Measurements from ENCODE around the gene TMIE.

The TMIE gene

DNA sequence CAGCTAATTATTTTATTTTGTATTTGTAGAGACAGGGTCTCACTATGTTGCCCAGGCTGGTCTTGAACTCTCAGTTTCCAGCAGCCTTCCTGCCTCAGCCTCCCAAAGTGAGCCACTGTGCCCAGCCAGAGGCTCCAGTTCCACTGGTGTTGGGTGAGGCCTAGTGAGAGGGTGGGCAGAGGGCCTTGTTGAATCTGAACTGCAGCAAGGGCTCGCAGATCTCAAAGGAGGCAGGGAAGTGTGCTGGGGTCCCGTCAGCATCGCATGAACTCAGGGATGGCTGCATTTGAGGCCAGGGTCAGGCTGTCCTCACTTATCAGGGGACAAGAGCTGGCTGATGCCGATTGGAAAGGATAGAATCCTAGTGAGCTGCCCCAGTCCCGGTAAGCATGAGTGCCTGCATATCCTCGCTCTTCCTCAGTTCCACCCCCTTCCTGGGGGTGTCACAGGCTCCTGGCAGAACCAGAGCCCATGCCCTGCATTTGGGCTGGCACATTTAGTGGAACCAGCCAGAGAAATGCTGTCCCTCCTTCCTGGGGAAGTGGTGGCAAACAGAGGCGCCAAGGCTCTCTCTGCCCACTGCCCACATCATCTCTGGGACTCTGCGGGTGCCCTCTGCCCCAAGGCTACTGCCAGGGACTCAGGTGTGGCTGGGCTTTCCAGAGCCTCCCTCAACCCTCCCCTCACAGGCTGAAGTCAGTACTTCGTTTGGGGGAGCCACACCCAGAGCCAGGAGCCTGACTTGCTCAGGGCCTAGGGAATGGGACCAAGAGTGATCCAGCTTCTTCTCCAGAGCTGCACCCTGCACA is 31.8 kb upstream of the TMIE start:
- no peak for DNase-seq

DNA sequence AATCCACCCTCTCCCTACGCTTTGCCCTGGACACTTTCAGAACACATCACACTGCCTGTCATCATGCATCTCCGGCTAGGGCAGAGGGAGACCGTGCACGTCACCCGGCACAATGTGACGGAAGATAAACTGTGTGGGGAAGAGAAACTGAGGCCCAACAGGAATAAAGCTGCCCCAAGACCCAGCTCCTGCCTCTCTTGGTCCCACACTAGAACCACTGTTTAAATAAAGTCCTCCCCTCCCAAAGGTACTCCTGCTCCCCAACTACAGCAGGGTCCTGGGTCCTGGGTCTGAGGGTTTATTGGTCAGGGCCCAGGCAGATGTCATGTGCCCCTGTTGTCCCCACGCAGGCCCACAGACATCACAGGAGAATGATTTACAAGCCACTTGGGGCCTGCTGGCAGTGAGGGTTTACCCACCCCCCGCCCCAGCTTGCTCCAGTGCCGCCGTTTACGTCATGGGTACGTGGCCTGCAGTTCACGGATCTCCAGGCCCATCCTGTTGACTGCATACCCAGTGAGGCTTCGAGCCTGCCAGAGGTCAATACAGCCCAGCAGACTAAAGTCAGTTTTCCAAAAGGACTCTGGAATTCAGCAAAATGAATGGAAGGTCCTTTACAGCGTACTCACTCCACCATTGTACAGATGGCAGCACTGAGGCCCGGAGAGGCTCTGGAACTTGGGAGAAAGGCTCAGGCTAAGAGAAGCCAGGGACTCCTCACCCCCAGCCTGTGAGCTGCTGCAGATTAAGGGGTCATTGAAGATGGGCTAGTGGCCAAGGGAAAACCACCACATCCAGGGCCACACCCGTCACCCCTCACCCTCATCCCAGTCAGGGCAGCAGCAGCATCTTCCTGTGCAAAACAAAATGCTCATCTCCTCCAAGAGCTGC is 30.9 kb upstream of the TMIE start:
- no peak for DNase-seq

DNA sequence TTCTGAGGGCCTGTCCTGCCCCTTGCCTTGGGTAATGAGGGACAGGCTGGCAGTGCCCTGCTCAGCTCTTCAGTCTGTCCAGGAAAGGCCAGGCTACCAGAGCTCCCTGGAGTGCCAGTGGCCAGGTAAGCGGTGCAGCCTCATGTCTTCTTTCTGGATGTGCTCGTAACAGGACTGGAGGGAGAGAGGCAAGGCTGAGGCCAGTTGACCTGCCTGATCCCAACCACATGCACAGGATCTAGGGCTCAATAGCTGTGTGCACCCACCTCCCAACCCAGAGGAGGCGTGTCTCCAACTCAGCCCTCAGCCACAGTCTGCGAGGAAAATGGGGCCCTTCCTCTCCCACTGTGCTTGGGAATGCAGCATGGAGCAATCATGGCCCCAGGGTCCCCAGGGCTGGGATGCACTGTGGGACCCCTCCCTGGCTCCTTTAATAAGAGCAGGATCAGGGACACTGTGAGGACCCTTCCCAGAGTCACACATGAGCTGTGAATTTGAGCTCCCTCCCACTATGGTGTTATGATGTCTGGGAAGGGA is 30.2 kb upstream of the TMIE start:
- DNase-seq: no peak

DNA sequence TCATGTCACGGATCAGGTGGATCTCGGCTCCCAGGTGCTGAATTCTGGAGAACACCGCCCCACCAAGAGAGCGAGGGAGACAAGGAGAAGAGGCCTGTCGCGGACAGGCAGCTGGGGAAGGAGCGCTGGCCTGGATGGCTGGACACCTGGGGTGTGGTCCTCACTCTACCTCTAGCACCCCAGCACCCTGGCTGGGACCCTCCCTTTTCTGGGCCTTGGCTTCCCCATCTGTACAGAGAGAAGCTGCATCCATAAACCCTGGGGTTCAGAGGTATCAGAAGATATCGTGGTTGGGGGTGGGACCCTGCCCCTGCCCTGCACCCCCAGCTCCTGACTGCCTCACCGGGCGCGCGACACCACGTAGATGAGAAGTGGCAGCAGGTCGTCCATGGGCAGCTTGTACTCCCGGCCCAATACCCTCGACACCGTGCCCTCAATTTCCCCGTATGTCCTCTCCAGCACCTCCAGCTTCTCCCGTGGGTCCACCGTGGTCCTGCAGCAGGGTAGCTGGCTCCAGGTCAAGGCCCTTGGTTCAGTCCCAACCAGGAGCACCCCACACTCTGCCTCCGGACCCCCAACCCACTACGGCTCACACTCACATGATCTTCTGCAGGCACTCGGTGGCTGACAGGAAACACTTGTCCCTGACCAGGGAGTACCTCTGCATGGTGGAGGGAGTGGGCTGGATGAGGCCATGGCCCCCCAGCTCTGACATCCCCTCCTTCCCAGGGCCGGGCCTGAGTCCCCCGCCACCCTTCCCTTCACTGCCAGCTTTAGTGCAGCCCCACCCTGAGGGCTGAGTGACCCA is 29.4 kb upstream of the TMIE start:
- DNase-seq: no peak

DNA sequence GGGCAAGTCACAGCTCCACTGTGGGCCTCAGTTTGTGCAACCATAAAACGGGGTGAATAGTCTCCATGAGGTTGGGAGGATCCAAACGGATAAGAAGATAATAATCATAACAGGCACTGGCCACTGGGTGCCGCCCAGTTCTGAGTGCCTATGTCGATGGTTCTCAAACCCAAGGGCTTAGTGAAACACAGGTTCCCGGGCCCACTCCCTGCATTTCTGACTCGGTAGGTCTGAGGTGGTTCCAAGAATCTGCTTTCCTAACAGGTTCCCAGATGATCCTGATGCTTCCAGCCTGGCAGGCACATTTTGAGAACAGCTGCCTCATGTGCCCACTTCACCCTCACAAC is 28.9 kb upstream of the TMIE start:
- DNase-seq: no peak

DNA sequence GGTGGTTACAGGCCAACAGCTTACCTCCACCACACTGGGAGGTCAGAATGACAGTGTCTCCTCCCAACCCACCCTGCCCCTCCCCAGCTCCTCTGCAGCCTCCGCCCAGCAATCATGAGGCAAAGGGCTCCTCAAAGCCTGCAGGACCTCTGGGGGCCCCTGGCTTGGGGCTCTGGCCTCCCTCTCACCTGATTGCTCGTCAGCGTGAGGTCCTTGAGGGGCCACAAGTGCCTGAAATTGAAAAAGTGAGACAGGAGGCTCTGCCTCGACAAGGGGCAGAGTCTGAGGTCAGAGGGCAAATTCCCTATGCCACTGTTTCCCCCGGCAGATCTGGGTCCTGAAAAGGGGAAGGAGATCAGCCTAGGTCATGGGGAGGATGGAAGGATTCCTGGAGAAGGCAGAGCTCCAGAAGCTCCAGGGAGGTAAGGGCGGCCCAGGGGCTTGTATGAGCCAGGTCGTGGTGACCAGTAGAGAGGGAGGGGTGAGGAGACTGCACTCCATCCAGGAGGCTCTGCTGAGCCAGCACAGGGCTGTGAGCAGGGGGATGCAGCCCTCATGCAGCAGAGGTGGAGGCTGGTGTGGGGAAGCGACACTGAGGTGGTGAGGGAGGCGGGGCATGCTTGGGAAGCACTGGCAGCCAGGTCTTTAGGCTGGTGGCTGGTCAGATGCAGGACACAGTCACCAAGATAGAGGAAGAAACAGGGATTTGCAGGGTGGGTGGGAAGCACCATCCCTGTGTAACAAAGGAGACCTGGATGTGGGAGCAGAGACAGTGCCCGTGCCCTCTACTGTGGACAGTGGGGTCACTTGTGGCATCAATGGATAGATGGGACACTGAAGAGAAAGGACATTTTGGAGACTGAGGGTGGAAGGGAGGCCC is 27.8 kb upstream of the TMIE start:
- no peak for DNase-seq

DNA sequence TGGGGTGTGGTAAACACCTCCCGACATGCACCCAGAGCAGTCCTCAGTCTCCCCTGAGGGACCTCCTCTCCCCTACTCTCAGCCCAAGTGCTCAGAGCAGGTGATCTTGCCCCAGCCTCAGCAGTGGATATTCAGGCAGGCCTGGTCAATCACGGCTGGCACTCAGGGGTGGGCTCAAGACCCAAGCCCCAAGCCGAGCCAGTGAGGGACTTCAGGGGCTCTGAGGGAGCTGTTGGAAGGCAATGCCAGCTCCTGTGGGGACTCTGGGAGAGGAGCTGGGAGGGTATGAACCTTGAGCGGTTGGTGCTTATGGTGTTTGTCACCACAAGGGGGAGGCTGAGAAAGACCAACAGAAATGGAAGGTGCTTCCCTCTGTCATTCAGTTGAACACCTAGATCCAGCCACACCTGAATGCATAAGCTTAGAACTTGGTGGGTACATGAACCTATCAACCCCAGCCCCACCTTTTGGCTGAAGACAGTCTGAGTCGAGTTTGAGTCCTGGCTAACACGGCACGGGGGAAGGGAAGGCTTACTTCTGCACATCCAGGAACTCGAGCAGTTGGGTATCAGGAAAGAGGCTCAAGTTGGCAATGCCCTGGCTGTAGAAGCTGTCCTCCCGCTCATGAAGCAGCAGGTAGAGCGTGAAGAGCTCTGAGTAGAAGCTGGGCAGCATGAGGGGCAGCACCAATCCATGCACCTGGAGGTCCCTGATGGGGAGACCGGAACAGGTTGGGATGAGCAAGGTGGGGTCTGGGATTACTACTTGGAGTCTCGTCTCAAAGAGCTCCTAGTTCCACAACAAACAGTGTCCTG is 27.0 kb upstream of the TMIE start:
- DNase-seq: no peak

DNA sequence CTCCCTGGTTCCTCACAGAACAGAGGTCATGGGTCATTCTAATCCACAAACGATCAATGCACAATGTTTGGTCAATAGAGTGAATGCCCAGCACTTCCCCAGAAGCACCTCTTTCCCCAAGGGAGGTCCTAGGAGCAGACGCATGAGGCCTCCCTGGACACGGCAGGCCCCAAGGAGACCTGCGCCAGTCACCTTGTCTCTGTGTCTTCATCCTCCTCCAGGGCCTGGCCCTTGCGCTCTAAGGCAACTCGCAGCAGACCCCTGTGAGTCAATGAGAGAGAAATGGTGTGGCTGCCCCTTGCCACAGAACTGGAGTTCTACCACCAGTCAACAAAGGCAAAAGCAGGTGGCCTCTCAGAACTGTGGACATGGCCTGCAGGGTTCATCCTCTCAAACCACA is 25.8 kb upstream of the TMIE start:
- DNase-seq: no peak

DNA sequence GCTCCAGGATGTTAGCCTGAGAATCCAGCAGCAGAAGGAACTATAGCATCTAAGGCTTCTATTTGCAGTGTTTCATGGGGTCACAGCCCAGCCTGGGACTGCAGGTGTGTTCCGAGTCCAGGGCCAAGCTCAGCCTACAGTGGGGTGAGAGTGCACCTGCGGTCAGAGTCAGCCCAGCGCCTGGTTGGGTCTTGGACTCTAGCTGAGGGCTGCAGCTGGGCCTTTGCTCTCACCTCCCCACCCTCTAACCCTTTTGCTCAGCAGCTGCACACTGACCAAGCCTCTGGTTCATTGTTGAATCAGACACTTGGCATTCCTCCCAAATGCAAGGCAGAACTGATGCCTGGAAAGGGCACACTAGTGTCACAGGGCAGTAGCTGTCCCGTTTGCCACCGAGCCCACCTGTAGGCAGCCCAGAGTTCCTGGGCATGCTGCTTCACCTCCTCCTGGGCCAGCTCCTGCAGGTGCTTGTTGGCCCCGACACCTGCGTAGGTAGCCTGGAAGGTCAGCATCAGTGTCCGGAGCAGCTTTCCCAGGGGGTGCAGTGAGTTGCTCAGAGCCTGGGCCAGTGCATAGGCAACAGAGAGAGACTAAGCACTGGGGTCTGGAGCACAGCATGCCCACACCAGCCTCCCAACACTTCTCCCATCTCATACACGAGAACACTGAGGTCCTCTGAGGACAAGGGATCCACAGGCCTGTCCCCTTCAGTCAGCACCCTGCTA is 25.2 kb upstream of the TMIE start:
- DNase-seq: no peak

DNA sequence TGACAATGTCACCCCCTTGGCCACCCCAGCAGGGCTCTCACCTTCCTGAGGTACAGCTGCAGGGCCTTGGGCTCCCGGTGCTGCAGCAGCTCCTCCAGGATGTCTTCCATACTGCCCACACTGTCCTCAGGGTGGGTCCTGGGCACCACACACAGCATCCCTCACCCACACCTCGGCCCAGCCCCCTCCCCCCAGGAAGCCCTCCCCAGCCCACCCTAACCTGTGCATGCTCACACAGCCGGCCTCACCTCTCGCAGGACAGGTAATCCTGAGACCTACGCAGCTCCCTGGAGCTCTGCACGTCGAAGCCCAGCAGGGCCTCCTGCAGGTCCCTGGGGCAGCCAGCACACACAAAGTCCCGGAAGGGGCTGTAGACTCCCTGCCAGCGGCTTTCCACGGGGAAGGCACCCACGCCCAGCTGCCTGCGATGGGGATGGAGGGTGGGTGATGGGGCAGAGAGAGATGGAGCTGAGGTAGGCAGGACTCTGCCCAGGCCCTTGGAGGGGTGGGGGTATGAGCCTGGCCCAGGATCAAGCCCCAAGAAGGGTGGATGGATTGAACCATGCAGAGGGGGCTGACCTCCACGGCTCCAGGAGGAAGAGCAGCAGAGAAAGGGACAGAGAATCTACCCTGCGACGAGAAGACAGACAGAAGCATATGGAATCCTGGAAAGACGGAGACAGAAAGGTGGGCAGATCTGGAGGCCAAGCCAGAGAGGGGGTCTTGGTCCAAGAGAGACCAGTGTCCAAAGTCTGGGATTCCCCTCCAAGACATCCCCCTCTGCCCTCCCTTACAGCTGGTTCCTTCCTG is 24.4 kb upstream of the TMIE start:
- no peak for DNase-seq

DNA sequence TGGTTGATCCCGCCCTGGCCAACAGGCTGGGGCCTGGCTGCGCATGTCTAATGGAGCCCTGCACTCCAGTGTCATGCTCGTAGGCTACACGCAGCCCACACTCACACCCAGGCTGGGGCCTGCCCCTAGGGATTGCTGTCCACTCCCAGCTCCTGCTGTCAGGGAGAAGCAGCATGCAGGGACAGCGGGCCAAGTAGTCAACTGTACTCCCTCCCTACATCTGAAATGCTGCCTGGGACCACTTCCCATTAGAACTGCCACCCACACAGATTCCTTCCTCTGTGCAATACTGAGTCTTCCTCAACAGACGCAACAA is 23.8 kb upstream of the TMIE start:
- DNase-seq: no peak

DNA sequence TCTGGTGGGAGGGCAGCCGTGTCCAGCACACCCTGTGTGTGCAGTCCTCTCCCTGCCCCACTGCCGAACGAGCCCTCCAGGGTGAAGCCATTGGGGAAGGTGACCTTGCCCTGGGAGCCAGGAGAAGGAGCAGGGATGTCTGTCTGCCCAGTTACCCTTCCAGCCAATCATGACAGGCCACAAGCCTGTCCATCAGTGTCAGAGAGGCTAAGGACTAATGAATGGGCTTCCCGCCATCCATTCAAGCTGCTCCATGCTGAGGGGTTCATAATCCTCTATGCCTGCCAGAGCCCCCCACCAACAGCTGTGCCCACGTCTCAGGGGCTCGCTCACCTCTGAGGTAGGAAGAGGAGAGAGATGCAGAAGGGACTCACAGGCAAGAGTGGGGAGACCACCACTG is 22.9 kb upstream of the TMIE start:
- no peak for DNase-seq

DNA sequence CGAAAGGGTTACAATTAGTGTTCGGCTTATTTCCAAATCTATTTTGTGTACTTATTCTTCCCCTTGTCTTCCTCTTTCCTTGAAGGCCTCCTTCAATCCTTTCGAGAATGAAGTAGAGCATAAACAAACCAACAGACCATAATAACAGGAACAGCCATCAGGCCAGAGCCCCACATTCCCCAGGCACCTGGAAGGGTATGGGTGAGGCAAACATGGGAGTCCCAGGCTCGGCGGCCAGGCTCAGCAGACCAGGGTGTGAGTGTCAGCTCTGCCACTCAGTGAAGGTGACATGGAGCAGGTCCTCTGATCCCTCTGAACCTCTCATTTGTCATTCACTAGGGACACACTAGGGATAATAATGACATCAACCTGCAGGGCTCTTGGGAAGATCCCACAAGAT is 21.5 kb upstream of the TMIE start:
- DNase-seq: no peak

DNA sequence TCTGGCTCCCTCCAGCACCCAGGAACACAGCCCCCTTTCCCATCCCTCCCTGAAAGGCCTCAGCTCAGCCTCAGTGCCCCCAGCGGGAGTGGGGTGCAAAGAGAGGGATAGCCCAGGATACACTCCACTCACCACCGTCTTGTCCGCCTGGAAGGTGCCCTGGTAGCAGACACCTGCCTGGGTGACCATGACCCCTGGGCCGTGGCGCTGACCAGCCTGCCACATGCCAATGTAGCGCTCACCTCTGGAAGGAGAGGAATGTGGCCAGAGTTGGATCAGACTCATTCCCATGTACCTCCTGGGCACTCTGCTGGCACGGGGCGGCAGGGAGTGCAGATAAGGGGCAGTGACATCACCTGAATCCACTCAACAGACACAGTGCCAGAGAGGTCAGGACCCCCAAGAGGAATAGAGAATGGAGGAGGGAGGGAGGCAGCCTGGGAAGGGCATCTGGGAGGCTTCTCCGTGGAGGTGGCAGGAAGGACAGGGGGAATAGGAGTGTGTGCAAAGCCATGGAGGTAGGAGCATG is 20.8 kb upstream of the TMIE start:
- no peak for DNase-seq

DNA sequence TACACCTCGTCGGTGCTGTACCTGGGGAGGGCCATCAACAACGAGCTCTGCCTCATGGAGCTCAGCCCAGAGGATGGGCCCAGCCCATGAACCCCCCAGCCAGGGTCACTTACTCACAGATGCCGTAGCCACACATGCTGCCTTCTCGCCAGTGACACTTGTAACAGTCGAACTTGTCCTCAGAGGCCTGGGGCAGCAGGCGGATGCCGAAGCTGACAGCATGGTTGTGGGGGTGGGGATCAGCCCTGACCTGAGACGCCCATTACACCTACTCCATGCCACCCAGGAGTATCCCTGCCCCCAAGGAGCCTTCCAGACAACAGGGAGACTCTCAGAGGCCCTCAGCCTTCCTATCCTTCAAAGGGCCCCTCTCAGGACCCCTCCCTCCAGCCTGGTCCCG is 19.8 kb upstream of the TMIE start:
- DNase-seq: no peak

DNA sequence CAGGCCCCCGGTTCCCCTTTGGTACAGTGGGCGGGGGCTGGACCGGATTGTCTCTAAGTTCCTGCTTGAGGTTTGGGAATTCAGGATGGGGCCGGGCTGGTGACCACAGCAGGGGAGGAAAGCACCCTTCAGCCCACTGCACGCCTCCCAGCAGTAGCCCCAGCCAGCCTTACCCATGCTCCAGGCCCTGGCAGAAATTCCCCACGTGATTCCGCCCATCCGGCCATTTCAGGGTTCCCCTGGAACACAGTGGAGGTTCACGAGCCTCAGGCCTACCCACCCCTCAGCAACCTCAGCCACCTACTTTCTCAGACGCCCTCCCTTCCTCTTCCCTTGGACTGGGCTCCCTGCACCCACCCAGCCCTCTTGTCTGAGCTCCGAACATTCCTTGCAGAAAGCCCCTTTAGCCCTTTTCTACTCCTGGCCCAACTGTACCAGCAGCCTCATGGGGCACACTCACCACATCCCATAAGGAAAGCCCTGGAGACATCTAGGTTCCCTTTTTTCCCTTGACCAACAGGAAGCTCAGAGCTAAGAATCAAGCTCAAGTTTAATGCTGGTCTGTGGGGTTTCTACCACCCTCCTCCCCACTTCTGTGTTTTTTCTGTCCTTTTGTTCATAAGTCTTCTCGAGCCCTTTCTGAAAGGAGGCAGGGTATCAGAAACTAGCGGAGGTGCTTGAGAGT is 19.2 kb upstream of the TMIE start:
- no peak for DNase-seq

DNA sequence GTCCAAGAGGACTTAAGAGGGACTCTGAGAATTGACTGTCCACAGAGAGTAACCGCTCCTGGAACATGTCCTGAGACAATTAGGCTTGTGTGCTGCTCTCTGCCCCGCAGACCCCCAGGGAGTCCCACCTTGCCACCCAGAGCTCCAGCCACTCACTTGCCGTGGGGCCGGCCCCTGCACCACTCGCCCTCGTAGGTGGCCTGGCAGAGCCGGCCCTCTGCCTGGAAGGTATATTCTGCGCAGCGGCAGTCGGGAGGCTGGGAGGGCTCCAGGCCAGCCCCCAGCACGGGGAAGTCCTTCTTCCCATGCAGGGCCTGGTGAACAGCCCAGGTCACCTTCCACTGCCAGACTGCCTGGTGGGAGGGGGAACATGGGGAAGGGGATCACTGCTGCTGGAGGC is 18.2 kb upstream of the TMIE start:
- no peak for DNase-seq

DNA sequence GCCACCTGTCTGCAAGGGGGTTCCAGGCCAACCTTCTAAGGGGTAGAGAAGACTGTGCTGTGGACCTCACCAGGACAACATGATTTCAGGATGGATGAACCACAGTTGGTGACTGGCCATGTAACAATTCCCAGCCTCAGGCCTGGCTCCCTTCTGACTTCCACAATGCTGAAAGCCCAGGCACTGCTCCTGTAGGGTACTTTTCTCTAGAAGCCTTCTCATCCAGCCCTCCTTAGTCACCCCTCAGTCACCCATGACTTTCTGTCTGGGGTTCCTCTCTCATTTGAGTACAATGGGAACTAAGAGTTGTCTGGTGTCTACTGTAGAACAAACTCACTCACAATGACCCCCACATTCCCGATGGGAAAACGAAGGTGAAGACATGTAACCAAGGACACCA is 16.3 kb upstream of the TMIE start:
- no peak for DNase-seq

DNA sequence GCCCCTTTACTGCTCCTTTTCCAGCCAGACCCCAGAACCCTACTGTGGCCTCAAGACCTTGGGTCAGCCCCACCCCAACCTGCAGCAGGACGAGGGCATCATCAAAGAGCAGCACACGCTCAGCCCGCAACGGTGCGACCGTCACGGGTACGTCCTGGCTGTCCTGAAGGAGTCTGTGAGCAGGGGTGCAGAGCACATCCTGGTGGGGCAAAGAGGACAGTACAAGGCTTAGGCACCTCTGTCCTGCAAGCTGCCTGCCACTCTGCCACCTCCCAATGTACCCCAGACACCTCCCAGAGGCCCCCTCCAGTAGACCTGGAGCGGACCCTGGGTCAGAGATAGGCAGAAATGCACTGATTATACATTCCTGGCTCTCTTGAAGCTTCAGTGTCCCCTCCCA is 15.7 kb upstream of the TMIE start:
- DNase-seq: no peak

All from activated CD4-positive, alpha-beta T cell treated with anti-CD3 and anti-CD28 coated beads, Interleukin-2, amount 50 U/mL, for 48 hours (primary cell).